Neuronal stem cell (in vitro differentiated cells): ENCODE results near the gene FOXP1.
A peak's percentile ranks its signal among the peaks of the same experiment; 100 is the strongest.

Experiments
- DNase-seq: peaks from one replicate; pipeline ENCODE4 v3.0.0-alpha.2; 2013; ENCODE audit warnings: low spot score
- H2AFZ ChIP-seq: one replicate; pipeline ENCODE4 v1.6.1; 2013; ENCODE audit warnings: mild to moderate bottlenecking, low read length, inconsistent platforms
- H2AK5ac ChIP-seq: 2 replicates; pipeline ENCODE4 v1.6.1; 2013; ENCODE audit warnings: low read depth, mild to moderate bottlenecking, inconsistent platforms, low read length, moderate library complexity, mixed read lengths
- H2BK120ac ChIP-seq: 2 replicates; pipeline ENCODE4 v1.6.1; 2013; ENCODE audit warnings: low read depth, mild to moderate bottlenecking, inconsistent platforms, low read length, moderate library complexity, mixed read lengths
- H2BK12ac ChIP-seq: one replicate; pipeline ENCODE4 v1.6.1; 2013; ENCODE audit warnings: low read length, inconsistent platforms
- H2BK15ac ChIP-seq: 2 replicates; pipeline ENCODE4 v1.6.1; 2013; ENCODE audit warnings: mild to moderate bottlenecking, low read length, inconsistent platforms, mixed read lengths
- H2BK5ac ChIP-seq: one replicate; pipeline ENCODE4 v1.6.1; 2013; ENCODE audit warnings: inconsistent platforms, mild to moderate bottlenecking, low read length, moderate library complexity
- H3K14ac ChIP-seq: one replicate; pipeline ENCODE4 v1.6.1; 2013; ENCODE audit warnings: low read length, inconsistent platforms
- H3K18ac ChIP-seq: 2 replicates; pipeline ENCODE4 v1.6.1; 2013; ENCODE audit warnings: low read length, inconsistent platforms
- H3K23ac ChIP-seq: 2 replicates; pipeline ENCODE4 v1.6.1; 2013; ENCODE audit warnings: low read depth, mild to moderate bottlenecking, mixed read lengths, low read length, inconsistent platforms; ENCODE audit not compliant: poor library complexity
- H3K27ac ChIP-seq: replicated peaks from 3 replicates; pipeline ENCODE4 v1.5.1; 2013; ENCODE audit warnings: low read length, inconsistent platforms
- H3K27me3 ChIP-seq, 3 experiments: 2 replicates each; pipeline ENCODE4 v1.6.1; 2013; ENCODE audit warnings: low read length in 3 of 3, mild to moderate bottlenecking in 2 of 3, inconsistent platforms in 1 of 3, low read depth in 1 of 3, mixed read lengths in 1 of 3, moderate library complexity in 1 of 3; ENCODE audit not compliant: control insufficient read depth in 3 of 3, insufficient read depth in 3 of 3
- H3K36me3 ChIP-seq, 2 donors: replicated peaks in 1 of 2; 2 replicates each; pipeline ENCODE4 v1.6.1; 2013; ENCODE audit warnings: low read length in 2 of 2; ENCODE audit not compliant: control insufficient read depth in 2 of 2, insufficient read depth in 2 of 2
- H3K4ac ChIP-seq: 2 replicates; pipeline ENCODE4 v1.6.1; 2013; ENCODE audit warnings: inconsistent platforms, mild to moderate bottlenecking, low read length, moderate library complexity
- H3K4me1 ChIP-seq, 2 donors: 1 replicate in 1 of 2; 2 replicates in 1 of 2; pipeline ENCODE4 v1.6.1; 2013; ENCODE audit warnings: low read length in 2 of 2, low read depth in 1 of 2; ENCODE audit not compliant: control insufficient read depth in 2 of 2, insufficient read depth in 1 of 2
- H3K4me2 ChIP-seq: one replicate; pipeline ENCODE4 v1.6.1; 2013; ENCODE audit warnings: mild to moderate bottlenecking, low read length, inconsistent platforms; ENCODE audit not compliant: insufficient read depth, poor library complexity, severe bottlenecking
- H3K4me3 ChIP-seq, 2 donors: 2 replicates each; pipeline ENCODE4 v1.5.1; 2013; ENCODE audit warnings: low read length in 2 of 2, mild to moderate bottlenecking in 2 of 2, inconsistent platforms in 1 of 2, moderate library complexity in 1 of 2
- H3K79me1 ChIP-seq: one replicate; pipeline ENCODE4 v1.6.1; 2013; ENCODE audit warnings: low read depth, mild to moderate bottlenecking, inconsistent platforms, low read length, moderate library complexity
- H3K9ac ChIP-seq: one replicate; pipeline ENCODE4 v1.6.1; 2013; ENCODE audit warnings: mild to moderate bottlenecking, low read depth, low read length, inconsistent platforms; ENCODE audit not compliant: poor library complexity
- H3K9me3 ChIP-seq, 2 donors: replicated peaks in 1 of 2; 2 replicates each; pipeline versions ENCODE3 to v1.6.1; 2013; ENCODE audit warnings: low read length in 2 of 2, mild to moderate bottlenecking in 2 of 2, inconsistent platforms in 1 of 2, low read depth in 1 of 2, mixed read lengths in 1 of 2, moderate library complexity in 1 of 2; ENCODE audit not compliant: control insufficient read depth in 2 of 2, insufficient read depth in 1 of 2
- H4K8ac ChIP-seq: one replicate; pipeline ENCODE4 v1.6.1; 2013; ENCODE audit warnings: low read depth, mild to moderate bottlenecking, inconsistent platforms, low read length, moderate library complexity
- H4K91ac ChIP-seq: one replicate; pipeline ENCODE4 v1.6.1; 2013; ENCODE audit warnings: low read length, low read depth, mild to moderate bottlenecking, inconsistent platforms; ENCODE audit not compliant: poor library complexity
- WGBS, 2 donors: extraction: QIAGEN DNeasy Blood & Tissue Kit; methylation state at CpG; one replicate each; pipeline ENCODE4 v1.1.7; 2013; ENCODE audit warnings: missing lambda C conversion rate in 2 of 2, mixed read lengths in 1 of 2; ENCODE audit not compliant: insufficient read length in 2 of 2, insufficient replicate concordance in 1 of 2; ENCODE audit errors: extremely low coverage in 2 of 2; 5-methylcytosine and 5-hydroxymethylcytosine counted together

The FOXP1 gene

DNA sequence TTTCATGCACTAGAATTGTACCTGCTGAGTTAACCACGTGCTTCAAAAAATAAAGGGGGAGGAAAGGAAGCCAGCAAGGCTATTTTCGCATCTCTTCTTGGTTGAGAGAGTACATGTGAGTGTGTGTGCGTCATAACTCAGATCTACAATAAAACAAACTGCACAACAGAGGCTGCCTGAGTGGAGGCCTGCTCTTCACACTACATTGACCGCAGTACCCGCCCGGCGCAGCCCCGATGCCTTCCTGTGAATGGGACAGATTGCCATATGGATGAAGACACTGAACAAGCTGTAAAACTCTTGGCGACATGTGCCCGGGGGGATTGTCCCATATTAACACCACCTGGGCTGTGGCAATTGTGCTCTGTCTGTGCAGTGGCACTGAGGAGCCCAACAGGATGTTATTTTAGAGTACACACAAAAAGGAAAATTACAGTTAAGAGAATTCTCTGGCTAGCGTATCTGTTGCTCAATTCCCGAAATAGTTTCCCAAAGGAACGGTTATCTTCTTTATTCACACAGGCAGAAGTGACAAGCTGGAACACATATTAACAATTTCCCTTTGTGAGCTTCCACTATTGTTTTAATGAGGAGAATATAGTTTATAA is 551.5 kb downstream of the FOXP1 start:
- H3K18ac ChIP-seq, result no peak overlapping the region
- peaks cover 0 to 3% of the 10 kb centered on the region in 2 donors for H3K4me1 ChIP-seq
- peaks cover 3 to 7% of the 10 kb centered on the region in 2 donors for H3K9me3 ChIP-seq
- H3K27me3 ChIP-seq, result no peaks in the 10 kb centered on the region
- H2BK5ac ChIP-seq, result no peak overlapping the region
- no CpG with 5 or more reads among the region's 13 CpGs for WGBS, 2 donors
- no peak overlapping the region for H2AFZ ChIP-seq
- no peak overlapping the region for H2AK5ac ChIP-seq
- H2BK120ac ChIP-seq, result no peak overlapping the region
- no peak overlapping the region for H3K4ac ChIP-seq
- H3K23ac ChIP-seq, result no peak overlapping the region
- peak overlapping the region in 1 of 2 donors; percentile 18 for H3K4me3 ChIP-seq
- no peak overlapping the region for H2BK12ac ChIP-seq
- H3K14ac ChIP-seq, result no peak overlapping the region
- no peak overlapping the region for H2BK15ac ChIP-seq
- no peak overlapping the region for H3K4me2 ChIP-seq
- H4K8ac ChIP-seq, result no peak overlapping the region
- no peak overlapping the region for H3K27ac ChIP-seq
- H3K9ac ChIP-seq, result no peak overlapping the region
- no peak overlapping the region for H4K91ac ChIP-seq
- no peaks in the 10 kb centered on the region for H3K79me1 ChIP-seq
- no peak for DNase-seq
- H3K36me3 ChIP-seq, result peaks cover 2 to 41% of the 10 kb centered on the region in 2 donors

DNA sequence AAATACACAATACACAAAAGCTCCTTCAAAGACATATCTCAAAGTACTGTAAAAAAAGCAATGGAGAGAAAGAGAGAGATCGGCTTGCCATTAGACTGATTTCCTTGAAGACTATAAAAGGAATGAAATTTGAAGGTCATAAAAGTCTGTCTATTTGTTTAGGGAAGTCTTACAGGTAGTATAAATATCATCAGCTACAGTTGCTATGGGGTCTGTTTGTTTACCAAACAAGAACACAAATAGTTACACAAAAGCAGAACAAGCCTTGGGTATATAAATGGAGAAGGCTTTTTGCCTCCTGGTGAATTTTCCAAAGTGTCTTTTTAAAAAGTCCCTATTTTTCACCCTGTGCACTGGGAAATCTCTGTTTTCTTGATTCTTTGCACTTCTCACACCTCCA is 552.3 kb downstream of the FOXP1 start:
- peaks cover 2 to 43% of the 10 kb centered on the region in 2 donors for H3K36me3 ChIP-seq
- no peak overlapping the region for H2BK12ac ChIP-seq
- no peak overlapping the region for H3K9ac ChIP-seq
- H3K27me3 ChIP-seq, result no peaks in the 10 kb centered on the region
- no CpG with 5 or more reads among the region's 1 CpG for WGBS, 2 donors
- H2BK15ac ChIP-seq, result no peak overlapping the region
- H3K4me2 ChIP-seq, result no peak overlapping the region
- H3K4ac ChIP-seq, result no peak overlapping the region
- H3K18ac ChIP-seq, result no peak overlapping the region
- H3K4me3 ChIP-seq, result no peak overlapping the region
- H2BK5ac ChIP-seq, result no peak overlapping the region
- no peak overlapping the region for H4K8ac ChIP-seq
- H4K91ac ChIP-seq, result no peak overlapping the region
- H3K4me1 ChIP-seq, result peaks cover 0 to 3% of the 10 kb centered on the region in 2 donors
- no peak for DNase-seq
- no peaks in the 10 kb centered on the region for H3K79me1 ChIP-seq
- no peak overlapping the region for H3K27ac ChIP-seq
- H3K23ac ChIP-seq, result no peak overlapping the region
- no peak overlapping the region for H2AK5ac ChIP-seq
- H2BK120ac ChIP-seq, result no peak overlapping the region
- H3K14ac ChIP-seq, result no peak overlapping the region
- no peak overlapping the region for H2AFZ ChIP-seq
- H3K9me3 ChIP-seq, result peaks cover 3 to 7% of the 10 kb centered on the region in 2 donors

DNA sequence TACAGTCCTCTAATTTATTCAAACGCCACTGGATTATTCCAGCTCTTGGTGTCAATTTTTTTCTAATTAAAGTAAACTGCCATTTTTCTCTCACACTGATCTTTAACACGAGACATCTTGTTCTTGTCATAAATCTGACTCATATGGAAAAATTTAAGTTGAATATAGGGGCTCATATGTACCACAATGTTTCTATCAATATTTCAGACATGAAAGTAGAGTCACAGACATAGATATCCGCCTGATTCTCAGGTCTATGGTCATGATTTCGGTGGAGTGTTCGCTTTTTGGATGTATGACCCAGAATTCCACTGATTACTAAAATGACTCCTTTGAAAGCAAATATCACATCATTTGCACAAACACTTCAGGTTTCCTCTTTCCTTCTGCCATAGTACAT is 552.8 kb downstream of the FOXP1 start:
- Histone ChIP-seq H2AK5ac (no peak overlapping the region), H3K4ac (no peak overlapping the region), H3K9ac (no peak overlapping the region), H3K27ac (no peak overlapping the region), H3K23ac (no peak overlapping the region), H3K4me2 (no peak overlapping the region), H3K18ac (no peak overlapping the region), H2BK12ac (no peak overlapping the region), H4K8ac (no peak overlapping the region), H3K14ac (no peak overlapping the region), H3K4me1 (peaks cover 0 to 3% of the 10 kb centered on the region in 2 donors), H2BK120ac (no peak overlapping the region), H4K91ac (no peak overlapping the region), H3K4me3 (no peak overlapping the region), H2AFZ (no peak overlapping the region), H2BK15ac (no peak overlapping the region), H3K36me3 (peaks cover 2 to 43% of the 10 kb centered on the region in 2 donors), H3K27me3 (no peaks in the 10 kb centered on the region), H3K79me1 (no peaks in the 10 kb centered on the region), H3K9me3 (peaks cover 3 to 7% of the 10 kb centered on the region in 2 donors), H2BK5ac (no peak overlapping the region)
- no peak for DNase-seq
- no CpG with 5 or more reads among the region's 5 CpGs for WGBS, 2 donors

DNA sequence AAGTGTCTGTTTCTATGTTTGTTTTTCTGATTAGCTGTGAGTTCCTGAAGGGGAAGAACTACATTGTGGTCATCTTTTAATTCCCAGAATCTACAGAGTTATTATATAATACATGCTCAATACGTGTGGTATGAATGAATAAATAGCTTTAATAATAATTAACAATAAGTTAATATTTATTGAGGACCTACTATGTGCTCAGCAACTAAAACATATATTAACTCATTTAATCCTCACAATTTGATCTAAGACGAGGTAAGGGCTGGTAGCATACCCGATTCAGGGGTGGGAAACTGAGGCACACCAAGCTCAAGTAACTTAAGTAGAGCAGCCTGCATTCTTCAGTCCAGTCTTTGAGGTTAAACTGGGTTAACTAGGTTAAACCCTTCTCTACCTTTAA is 553.8 kb downstream of the FOXP1 start:
- WGBS, 2 donors, result no CpG with 5 or more reads among the region's 3 CpGs
- no peak overlapping the region for H3K18ac ChIP-seq
- H3K4me3 ChIP-seq, result no peak overlapping the region
- H3K36me3 ChIP-seq, result peaks cover 2 to 39% of the 10 kb centered on the region in 2 donors
- no peak overlapping the region for H3K4me2 ChIP-seq
- no peak overlapping the region for H2BK12ac ChIP-seq
- H3K79me1 ChIP-seq, result no peaks in the 10 kb centered on the region
- no peak overlapping the region for H2BK5ac ChIP-seq
- H2AK5ac ChIP-seq, result no peak overlapping the region
- H3K23ac ChIP-seq, result no peak overlapping the region
- H3K27me3 ChIP-seq, result no peaks in the 10 kb centered on the region
- H2AFZ ChIP-seq, result no peak overlapping the region
- no peak overlapping the region for H3K14ac ChIP-seq
- no peak overlapping the region for H3K27ac ChIP-seq
- no peak overlapping the region for H2BK15ac ChIP-seq
- peaks cover 0 to 3% of the 10 kb centered on the region in 2 donors for H3K4me1 ChIP-seq
- no peak overlapping the region for H2BK120ac ChIP-seq
- H3K9ac ChIP-seq, result no peak overlapping the region
- no peak overlapping the region for H4K91ac ChIP-seq
- no peak overlapping the region for H4K8ac ChIP-seq
- no peak for DNase-seq
- no peak overlapping the region for H3K4ac ChIP-seq
- H3K9me3 ChIP-seq, result peaks cover 3 to 7% of the 10 kb centered on the region in 2 donors
